GM19438 (cell line): ENCODE results near the gene MALSU1.

Source experiments
- ATAC-seq: cut with Tn5 transposase; IDR thresholded peaks from one replicate; pipeline ENCODE4 v1.9.1; 2021; ENCODE audit warnings: low read depth; ENCODE audit not compliant: unreplicated experiment

The MALSU1 gene

DNA sequence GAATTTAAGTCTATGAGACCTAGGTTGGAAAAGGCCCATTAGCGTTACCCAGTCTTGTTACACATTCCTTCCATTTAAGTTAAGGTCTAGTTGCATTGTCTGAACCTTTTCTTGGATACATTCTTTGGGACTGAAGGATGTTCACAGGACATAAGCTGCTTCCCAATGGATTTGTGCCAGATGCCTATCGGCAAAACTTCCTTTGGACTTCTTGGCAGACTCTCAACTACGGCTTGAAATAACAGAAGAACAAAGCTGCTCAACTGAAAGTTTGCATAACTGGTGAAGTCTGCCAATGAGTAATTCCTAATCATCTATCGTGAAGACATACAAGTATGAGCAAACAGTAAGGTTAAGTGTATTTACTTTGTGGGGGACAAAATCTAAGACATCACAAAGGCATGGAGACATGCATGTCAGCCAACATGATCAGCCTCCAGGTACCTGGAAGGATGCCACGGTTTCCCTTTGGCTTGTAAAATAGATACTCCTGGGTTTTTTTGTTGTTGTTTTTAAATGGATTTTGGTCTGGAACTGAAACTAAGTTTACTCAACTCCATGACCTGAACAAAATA is 35.4 kb downstream of the MALSU1 start:
- ATAC-seq = no peak

DNA sequence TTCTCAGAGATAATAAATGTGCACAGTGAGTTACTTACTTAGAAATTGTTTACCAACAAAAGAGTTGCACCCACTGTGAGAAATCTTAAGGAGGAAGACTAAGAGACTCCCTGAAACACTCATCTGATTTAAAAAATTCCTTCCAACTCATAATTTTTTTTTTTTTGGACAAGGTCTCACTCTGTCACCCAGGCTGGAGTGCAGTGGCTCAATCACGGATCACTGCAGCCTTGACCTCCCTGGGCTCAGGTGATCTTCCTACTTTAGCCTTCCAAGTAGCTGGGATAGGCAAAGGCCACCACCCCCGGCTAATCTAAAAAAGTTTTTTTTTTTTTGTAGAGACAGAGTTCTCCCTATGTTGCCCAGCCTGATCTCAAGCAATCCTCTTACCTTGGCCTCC is 36.0 kb downstream of the MALSU1 start:
- ATAC-seq = no peak

DNA sequence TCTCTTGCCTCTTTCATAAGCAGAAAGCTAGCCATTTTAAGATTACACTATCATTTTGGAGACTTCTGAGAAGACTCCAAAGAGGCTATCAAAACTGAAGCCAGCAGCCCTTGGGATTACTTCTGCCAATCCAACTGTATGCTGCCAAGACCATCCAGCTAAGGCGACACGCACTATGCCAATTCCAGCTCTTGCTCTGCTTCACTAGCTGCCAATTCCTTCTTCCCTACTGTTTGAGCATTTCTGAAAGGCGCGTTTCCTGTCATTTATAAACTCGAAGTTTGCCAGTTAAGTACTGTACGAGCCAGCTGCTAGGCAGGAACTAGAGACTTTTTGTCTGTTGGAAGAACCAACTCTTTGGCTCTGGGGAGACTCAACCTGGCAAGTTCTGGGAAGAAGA is 36.5 kb downstream of the MALSU1 start:
- no peak for ATAC-seq

DNA sequence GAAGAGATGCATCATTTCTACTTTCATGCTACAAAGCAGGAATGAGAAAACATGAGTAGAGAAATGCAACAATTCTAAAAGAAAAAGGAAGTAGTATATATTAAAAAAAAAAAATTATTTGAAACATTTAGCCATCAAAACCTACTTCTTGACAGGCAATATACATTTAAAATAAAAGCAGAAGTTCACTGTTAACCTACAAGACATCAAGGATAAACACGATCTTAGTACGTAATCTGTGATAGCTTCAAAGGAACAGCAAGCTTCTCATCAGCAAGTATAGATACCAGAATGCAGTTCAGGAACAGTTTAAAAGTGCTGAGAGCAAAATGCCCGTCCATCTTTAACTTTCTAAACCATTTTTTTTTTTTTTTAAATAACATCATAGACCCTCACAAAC is 36.9 kb downstream of the MALSU1 start:
- ATAC-seq = no peak

DNA sequence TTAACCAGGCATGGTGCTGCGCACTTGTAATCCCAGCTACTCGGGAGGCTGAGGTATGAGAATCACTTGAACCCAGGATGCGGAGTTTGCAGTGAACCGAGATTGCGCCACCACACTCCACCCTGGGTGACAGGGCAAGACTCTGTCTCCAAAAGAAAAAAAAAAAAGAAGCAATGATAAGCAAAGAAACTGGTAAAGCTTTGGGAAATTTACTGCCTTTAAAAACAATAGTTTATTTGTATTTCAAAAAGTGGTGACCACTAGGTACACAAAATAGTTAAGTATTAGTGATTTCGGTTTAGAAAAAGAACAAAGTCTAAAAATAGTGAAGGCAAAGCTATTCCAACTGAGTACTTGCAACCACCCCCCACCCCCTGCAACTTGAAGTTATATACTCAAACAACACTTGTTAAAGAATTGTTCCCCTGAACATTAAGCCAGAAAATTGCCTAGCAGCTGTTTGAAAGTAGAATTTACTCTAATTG is 37.7 kb downstream of the MALSU1 start:
- ATAC-seq = no peak

DNA sequence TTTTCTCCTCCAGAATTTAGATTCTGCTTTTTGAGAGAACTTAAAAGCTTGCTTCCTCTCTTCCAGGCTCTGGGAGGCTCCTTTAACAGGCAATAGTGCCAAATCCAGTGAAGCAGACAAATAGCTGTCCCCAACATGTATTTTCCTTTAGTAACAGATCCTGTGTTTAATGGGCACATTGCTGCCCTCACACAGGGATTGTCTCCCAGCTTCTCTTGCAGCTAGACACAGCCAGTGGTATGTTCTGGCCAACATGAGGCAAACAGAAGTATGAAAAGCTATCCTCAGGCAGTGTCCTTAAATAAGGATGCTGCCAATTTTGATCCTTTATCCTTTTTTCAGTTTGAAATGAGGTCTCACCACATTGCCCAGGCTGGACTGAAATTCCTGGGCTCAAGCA is 38.2 kb downstream of the MALSU1 start:
- ATAC-seq = no peak

DNA sequence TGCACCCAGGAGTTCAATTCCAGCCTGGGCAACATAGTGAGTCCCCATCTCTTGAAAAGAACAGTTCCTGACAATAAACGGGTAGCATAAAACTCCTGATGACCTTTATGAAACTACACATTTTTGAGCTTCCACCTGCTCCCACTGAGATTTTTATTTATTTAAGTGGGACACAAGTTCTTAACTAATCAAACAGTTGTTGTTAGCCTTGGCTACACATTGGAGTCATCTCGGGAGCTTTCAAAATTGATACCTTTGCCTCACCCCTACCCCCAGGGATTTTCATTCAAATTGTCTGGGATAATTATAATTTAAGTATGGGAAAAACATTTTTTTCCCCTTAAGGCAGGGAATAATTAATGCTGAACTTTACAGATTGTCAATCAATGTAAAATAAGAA is 39.3 kb downstream of the MALSU1 start:
- no peak for ATAC-seq

DNA sequence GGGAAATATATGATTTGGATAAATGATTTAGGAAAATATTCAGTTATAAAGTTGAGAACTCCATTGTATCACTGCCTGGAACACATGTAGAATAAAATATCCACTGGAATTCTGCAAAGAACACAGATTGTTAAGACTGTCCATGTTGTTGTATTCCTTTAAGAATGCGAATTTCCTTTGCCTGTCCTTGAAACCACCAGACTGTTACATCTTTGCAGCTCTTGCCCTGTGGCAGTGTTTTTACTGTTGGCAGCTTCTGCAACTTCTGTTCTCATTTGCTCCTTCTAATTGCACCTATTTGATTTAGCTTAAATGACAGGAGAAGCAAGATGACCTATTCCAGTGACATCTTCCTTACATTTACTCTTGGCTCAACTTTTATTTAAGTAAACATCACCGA is 39.7 kb downstream of the MALSU1 start:
- ATAC-seq = no peak

DNA sequence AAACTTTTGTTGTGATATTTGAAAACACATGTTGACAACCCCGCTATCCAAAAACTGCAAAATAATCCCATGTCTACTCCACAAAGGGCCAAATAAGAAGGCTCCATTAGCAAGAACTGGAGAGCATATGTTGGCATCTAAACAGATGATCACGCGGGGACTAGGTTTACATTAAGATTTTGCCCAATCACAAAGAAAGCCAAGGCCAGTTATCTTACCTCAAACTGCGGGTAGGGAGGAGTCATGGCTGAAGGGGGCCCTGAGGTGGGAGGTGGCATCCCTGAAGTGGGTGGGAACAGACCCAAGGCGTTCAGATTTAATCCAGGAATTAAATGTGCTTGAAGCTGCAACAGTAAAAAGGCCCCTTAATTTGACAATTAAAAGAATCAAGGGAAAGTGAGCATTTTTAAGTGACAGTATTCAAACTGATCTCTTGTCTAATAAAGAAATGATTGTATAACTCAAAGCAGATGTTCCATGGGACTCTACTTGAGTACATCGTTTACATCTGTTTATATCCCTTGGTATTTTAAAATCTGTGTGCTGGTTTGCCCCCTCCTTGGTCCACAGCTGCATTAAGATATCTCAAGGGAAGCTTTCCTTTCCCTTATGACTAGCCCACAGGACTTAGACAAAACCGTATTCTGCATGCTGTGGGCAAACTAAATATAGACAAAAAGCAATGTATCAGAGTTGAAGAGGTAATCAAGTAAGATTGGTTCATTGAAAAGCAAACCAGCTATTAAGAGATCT is 42.9 kb downstream of the MALSU1 start:
- ATAC-seq = no peak

DNA sequence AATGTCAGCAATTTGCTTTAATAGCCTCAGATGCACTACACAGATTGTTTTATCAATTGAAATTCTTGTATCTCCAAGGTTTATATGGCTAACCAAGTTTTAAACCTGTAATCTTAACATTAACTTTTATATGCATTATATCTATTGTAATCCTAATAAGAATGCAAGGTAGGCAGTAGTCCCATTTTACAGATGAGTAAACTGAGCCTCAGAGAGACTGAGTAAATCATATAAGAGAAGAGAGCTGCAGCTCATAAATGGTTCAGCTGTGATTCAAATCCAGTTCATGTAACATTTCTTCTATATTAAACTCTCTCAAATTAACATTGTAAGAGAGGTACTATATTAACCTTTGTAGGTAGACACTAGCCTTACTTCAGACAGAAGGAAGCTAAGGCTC is 44.0 kb downstream of the MALSU1 start:
- no peak for ATAC-seq

DNA sequence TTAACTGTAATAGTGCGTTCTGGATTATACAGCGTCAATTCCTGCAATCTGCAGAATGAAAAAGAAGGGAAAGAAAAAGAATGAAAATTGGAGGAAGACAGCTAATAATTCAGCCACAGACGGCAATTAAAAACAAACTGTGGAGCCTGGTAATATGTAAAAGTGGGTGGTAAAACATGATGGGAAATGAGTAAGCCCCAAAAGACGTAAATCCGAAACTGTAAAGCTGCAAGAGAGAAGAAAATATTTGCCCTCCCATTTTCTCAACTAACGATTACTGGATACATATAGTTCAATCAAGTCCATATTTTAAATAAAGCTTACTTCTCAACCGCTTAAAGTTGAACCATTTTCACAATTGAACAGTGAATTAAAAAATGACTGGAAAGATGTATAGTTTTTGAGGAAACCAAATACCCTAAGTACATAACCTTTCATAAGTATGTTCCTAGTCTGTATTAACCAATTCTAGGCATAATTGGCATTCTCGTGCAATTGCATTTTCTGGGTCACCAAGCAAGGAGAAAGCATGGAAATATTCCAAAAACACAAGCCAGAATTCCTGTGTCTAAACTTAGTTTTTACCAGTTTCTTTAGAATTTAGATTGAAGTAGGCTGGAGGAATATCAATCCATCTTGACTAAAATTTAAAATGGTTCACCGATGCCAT is 44.8 kb downstream of the MALSU1 start:
- no peak for ATAC-seq

DNA sequence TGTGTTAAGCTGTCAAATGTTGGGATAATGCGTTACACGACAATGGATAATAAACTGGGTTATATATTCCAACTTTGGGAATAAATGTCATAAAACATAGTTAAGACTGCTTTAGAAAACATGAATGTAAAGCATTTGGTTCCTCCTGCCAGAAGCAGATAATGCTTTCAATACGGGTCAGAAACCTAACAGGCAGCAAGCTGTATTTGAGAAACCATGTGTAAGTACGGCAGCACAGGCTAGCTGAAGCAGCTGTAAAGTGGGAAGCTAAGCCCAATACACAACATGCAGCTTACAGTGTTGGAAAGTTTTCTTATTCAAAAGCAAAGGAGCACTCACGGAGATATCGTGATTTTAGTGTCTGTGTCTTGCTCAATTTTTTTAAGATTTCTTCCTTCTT is 46.5 kb downstream of the MALSU1 start:
- no peak for ATAC-seq

DNA sequence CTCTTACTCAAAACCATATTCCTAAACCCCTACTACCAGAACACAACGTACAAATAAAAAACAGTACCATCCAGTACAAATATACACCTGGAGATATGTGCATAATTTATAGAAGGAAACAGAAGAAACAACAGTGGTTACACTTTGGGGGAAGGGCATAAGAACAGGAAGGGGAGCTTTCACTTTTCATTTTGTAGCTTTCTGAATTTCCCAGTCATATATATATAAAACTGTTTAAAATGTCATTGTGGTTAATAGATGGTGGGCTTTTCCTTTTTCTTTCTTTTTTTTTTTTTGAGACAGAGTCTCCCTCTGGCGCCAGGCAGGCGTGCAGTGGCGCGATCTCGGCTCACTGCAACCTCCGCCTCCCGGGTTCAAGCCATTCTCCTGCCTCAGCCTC is 47.2 kb downstream of the MALSU1 start:
- ATAC-seq = no peak

DNA sequence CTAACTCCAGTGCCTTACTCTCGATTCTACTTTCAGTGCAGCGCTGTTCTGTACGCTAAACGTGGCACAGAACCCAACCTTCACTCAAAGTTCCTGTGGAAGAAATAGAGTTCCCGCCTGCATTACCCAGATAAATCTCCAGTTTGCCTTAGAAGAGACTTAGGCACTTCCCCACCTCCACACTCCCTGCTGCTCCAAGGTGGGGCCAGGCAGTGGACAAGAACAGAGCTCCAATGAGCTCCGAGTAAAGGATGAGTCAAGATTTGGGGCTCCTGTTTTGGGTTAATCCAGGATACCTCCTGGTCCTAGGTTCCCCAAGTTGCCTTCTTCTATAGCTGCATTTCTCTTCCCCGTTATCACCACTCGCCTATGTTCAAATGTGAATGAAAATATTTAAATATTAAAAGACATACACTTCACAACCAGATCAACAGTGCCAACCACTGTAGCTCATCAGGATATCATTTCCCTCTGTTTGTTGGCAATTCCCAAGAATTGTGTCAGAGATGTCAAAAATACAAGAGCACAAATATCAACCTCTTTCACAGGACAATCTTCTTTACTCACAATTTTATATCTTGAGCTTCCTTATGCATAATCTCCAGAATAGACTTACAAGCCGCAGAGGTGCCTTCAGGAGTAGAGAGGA is 48.0 kb downstream of the MALSU1 start:
- ATAC-seq = no peak

DNA sequence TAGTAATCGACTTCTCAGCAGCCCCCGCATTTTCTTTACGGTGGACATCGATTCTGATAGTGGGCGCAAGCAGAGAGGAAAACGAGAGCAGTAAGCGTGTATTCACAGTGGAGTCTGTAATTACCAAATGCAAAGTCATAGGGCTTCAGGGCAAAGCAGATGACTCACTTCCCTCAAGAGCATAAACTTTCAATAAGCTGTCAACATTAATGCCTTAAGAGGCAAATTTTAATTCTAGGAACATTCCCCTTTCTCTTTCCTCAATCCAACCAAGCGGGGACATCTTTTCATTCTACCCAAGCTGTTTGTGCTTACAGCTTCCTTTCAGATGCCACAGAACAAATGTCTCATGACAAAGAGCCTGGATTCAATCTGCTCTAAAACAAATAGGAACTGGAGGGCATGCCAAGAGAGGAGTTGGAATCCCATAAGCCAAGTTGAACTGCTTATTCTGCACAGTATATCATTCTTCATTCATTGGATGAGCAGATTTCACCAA is 48.6 kb downstream of the MALSU1 start:
- no peak for ATAC-seq

DNA sequence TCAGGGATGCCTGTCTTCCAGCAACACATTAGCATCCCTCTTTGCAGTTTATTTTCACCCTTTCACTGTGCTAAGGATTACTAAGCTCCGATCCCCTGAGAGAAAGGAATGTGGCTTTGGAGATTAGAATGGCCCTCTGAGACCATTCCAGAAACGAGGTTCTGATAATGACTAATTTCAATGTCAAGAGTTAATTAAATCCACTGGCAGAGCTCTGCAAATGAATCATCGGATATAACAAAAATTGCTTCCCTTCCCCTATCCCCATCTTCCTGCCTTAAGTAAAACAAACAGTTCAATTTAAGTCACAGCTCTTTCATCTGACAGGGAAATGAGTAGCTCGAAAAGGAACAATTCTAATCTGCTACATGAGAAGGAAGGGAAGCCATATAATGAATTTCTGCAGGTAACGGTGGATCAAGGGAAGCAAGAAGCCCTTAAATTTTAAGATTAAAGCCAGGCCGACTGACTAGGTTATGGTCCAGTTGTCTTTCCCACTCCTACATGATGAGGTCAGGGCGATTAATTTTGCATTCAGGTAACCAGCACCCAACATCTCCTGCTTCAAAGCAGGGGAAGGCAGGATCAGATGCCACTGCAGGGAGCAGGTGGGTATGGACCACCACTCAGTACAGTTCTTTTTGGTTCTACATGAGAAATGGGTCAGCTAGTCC is 50.5 kb downstream of the MALSU1 start:
- no peak for ATAC-seq

DNA sequence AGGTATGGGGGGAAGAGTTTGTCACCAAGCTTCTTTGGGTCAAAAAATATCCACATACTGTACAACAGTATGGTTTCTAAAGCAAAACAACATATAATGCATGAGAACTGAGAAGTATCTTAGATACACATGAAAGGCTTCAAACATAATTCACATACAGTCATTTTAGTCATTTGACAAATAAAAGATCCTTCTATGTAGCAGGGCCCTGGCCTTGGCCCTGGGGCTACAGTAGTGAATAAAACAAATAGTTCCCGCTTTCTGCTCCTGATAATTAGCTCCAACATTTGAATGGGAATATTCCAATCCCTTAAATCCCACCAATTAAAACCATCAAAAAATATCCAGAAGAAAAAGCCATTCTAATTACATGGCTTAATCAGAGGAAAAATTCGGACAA is 51.3 kb downstream of the MALSU1 start:
- ATAC-seq = no peak

DNA sequence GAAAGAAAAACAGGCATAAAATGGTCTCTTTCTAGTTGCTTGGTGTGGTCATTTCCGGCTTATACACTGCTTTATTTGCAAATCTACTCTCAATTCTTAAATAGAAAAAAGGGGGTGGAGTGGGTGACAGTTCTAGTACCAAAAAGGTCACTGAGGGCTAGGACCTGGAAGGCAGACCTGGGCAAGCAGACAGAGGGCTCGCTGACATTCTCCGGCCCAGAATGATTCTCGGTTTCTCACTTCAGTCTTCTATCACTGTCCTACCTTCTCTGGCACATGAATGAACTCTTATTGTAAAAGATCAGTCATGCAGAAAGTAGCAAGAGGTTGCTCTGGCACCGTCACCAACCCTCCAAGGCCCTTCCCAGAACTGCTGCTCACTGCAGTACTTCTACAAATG is 54.0 kb downstream of the MALSU1 start:
- no peak for ATAC-seq

DNA sequence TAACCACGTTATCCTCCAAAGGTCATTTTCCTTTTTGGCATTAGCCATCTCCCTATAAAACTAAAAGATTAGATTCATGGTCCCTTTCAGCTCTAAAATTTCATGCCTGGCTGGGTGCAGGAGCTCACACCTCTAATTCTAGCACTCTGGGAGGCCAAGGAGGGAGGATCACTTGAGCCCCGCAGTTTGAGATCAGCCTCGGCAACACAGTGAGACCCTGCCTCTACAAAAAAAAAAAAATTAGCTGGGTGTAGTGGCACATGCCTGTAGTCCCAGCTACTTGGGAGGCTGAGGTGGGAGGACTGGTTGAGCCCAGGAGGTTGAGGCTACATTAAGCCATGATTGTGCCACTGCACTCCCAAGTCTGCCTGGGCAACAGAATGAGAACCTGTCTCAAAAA is 57.0 kb downstream of the MALSU1 start:
- no peak for ATAC-seq

DNA sequence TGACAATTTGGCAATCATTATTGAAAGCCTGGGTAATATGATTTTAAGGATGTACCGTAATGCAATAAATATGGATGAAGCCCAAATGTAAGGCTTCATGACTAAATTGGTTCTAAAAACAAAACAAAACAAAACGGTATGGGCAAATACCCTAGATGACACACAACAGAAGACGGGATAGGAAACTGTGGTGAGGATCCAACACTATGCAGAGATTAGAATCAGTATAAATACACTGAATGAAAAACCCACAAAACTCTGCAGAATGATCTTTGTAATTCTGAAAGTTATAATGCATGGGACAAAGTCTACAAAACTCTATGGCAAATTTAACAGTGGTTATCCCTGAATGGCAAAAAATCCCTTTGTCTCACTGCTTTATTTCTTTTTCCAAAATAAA is 57.6 kb downstream of the MALSU1 start:
- no peak for ATAC-seq
